Transverse colon (tissue), 4 donors: ENCODE measurements around the gene LRP1B. TPM values are rescaled to one million over a fixed set of nuclear protein-coding genes. Genes with fewer than 3 reads are reported as not detected.

Source experiments
- DNase-seq: peaks from one replicate; pipeline ENCODE4 v3.0.0-alpha.2; 2019
- H3K27ac ChIP-seq, 4 donors: fragments of 200-600 bp; sonication (generic); 2 replicates each; pipeline ENCODE4 v1.5.1; 2016 to 2018; ENCODE audit warnings: inconsistent platforms in 4 of 4
- H3K27me3 ChIP-seq: fragments of 200-600 bp; sonication (generic); 2 replicates; pipeline ENCODE4 v1.5.1; 2017; ENCODE audit warnings: inconsistent platforms
- H3K36me3 ChIP-seq, 4 donors: fragments of 200-600 bp; sonication (generic); 2 replicates each; pipeline ENCODE4 v1.5.1; 2017 to 2019; ENCODE audit warnings: inconsistent platforms in 4 of 4
- H3K4me1 ChIP-seq, 4 donors: fragments of 200-600 bp; sonication (generic); 2 replicates each; pipeline ENCODE4 v1.5.1; 2017 to 2020; ENCODE audit warnings: inconsistent platforms in 4 of 4
- H3K4me3 ChIP-seq, 4 donors: fragments of 200-600 bp; sonication (generic); 1 replicate in 1 of 4; 2 replicates in 3 of 4; pipeline versions ENCODE4 v1.5.1 to v1.6.1; 2017 to 2019; ENCODE audit warnings: inconsistent platforms in 4 of 4
- H3K9me3 ChIP-seq, 2 donors: fragments of 200-600 bp; sonication (generic); 2 replicates each; pipeline ENCODE4 v1.5.1; 2017 to 2019; ENCODE audit warnings: inconsistent platforms in 2 of 2
- EP300 ChIP-seq: sonication (generic); formaldehyde crosslinking; IDR thresholded peaks from one replicate; pipeline ENCODE4 v1.6.1; 2017; ENCODE audit warnings: antibody characterized with exemption, low read depth
- POLR2A ChIP-seq: fragments of 450-650 bp; IDR thresholded peaks from one replicate; pipeline ENCODE4 v1.6.1; 2016; ENCODE audit warnings: antibody characterized with exemption, mild to moderate bottlenecking, moderate library complexity
- POLR2AphosphoS5 ChIP-seq, 3 donors: sonication (generic); formaldehyde crosslinking; IDR thresholded peaks; one replicate each; pipeline ENCODE4 v1.6.1; 2016; ENCODE audit warnings: antibody characterized with exemption in 3 of 3
- WGBS, 2 donors: methylation state at CpG; one replicate each; pipeline ENCODE4 v1.1.5; 2018; ENCODE audit warnings: low coverage in 1 of 2; 5-methylcytosine and 5-hydroxymethylcytosine counted together
- in situ Hi-C, 4 donors: fragments of 200-750 bp; cut with MboI; loops; one replicate each; pipeline versions ENCODE4 v1.15.0 to v1.15.1; 2017; ENCODE audit warnings: low sequenced_read_pairs in 3 of 4, low pct_ligation_motif_present in 1 of 4, low pct_unique_long_range_greater_than_20kb in 1 of 4
- intact Hi-C: fragments of 100-400 bp; cut with DNase I; formaldehyde crosslinking; loops from one replicate; pipeline ENCODE4 v1.15.1; 2023; ENCODE audit warnings: low total_unique reads
- total RNA-seq, 4 donors: library from RNA; depleted of rRNA; stranded (reverse); fragments of >200 nt; gene quantifications; one replicate each; pipeline ENCODE4 v1.1.0, GENCODE V29; 2016
- TF ChIP-seq, protein P1 (sequence below), 5 experiments: fragments of 200-600 bp in 3 of 5; fragments of 450-650 bp in 2 of 5; sonication (generic) in 3 of 5; IDR thresholded peaks; 1 replicate in 2 of 5; 2 replicates in 3 of 5; pipeline ENCODE4 v1.5.1; 2016 to 2017; ENCODE audit warnings: antibody characterized with exemption in 5 of 5, inconsistent platforms in 3 of 5, mild to moderate bottlenecking in 2 of 5, moderate library complexity in 1 of 5

The LRP1B gene
- total RNA-seq, 4 donors from 2014 or later: 0.48 to 5.4 (median 0.82) TPM; not detected in 1

DNA sequence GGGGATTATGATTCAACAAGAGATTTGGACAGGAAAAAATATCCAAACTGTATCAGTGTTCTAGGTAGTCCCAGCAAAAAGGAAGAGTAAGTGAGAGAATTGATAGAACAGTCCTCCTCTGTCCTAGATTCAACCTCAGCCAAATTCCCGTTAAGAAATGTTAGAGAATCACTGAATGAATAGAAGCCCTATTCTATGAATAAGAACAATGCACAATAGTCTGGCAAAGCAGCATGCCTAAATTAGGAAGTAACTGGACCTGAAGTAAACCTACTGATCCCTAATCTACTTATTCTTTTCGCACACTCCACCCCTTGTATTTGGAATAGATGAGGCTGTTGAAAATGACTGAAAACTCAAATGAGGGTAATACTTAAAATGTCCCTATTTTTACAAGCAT is 1665.5 kb downstream of the LRP1B start:
- H3K9me3 ChIP-seq: no peaks in the 10 kb centered on the region
- intact Hi-C loops: no loop called here
- H3K27me3 ChIP-seq: no peaks in the 10 kb centered on the region
- in situ Hi-C loops: no loop called here
- H3K4me3 ChIP-seq: no peak overlapping the region
- TF ChIP-seq EP300: no peak
- TF ChIP-seq, protein P1, sequence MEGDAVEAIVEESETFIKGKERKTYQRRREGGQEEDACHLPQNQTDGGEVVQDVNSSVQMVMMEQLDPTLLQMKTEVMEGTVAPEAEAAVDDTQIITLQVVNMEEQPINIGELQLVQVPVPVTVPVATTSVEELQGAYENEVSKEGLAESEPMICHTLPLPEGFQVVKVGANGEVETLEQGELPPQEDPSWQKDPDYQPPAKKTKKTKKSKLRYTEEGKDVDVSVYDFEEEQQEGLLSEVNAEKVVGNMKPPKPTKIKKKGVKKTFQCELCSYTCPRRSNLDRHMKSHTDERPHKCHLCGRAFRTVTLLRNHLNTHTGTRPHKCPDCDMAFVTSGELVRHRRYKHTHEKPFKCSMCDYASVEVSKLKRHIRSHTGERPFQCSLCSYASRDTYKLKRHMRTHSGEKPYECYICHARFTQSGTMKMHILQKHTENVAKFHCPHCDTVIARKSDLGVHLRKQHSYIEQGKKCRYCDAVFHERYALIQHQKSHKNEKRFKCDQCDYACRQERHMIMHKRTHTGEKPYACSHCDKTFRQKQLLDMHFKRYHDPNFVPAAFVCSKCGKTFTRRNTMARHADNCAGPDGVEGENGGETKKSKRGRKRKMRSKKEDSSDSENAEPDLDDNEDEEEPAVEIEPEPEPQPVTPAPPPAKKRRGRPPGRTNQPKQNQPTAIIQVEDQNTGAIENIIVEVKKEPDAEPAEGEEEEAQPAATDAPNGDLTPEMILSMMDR (IDR thresholded peaks at IDR 0.05): no peak
- TF ChIP-seq POLR2AphosphoS5 (IDR thresholded peaks at IDR 0.05): no peak
- TF ChIP-seq POLR2A: no peak
- no peaks in the 10 kb centered on the region for H3K36me3 ChIP-seq
- DNase-seq: no peak
- no peaks in the 10 kb centered on the region for H3K4me1 ChIP-seq
- H3K27ac ChIP-seq: no peak overlapping the region
- 65 to 73% methylated on average over 1 to 2 of the region's 2 CpGs for WGBS, 2 donors

DNA sequence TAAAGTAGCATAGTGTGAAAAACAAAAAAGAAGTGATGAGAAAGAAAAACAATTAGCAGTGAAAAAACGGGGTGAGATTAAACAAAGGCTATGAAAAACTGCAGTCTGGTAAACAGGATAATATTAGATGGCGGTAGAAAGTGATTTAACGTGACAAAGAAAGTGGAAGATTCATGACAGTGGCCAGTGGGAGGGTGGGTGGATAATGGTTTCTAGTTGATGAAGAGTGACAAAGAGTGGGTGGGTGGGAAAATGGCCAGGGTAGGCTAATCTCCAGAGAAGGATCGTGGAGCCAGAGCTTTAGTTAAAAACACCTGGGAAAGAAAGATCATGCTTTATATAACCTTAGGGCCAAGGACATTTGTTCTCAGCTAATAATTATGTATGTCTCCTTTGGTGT is 1667.8 kb downstream of the LRP1B start:
- 63% methylated on average over 4 of the region's 4 CpGs for WGBS, 2 donors
- no peaks in the 10 kb centered on the region for H3K27me3 ChIP-seq
- TF ChIP-seq EP300 (no peak), POLR2A (no peak), POLR2AphosphoS5 (IDR thresholded peaks at IDR 0.05) (no peak)
- TF ChIP-seq, protein P1 (IDR thresholded peaks at IDR 0.05): no peak
- no peak overlapping the region for H3K4me3 ChIP-seq
- H3K9me3 ChIP-seq: no peaks in the 10 kb centered on the region
- no peak overlapping the region for H3K27ac ChIP-seq
- H3K4me1 ChIP-seq: no peaks in the 10 kb centered on the region
- no peaks in the 10 kb centered on the region for H3K36me3 ChIP-seq
- in situ Hi-C loops: no loop called here
- DNase-seq: no peak
- intact Hi-C loops: loop anchor here (5.0 kb wide), 1 partner anchor 1161 kb away; no protein-coding TSS in a partner anchor

DNA sequence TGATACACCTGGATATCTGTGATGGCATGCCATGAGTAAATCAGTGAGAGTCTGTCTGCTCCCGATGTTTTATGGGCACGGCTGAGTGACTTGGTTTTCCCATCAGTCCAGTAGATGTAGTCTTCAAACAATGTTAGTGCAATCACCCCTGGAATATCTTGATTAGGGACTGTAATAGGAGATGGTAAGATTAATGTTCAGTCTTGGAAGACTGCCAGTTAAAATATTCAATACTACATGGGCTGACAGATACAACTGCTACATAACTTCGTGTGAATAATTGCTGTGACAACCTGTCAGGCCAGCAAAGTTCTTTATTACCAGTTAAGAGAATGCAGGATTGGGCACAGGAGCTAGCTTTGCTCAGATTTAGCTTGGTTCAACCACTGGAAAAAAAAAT is 1673.3 kb downstream of the LRP1B start:
- H3K4me3 ChIP-seq: no peak overlapping the region
- no peak for DNase-seq
- no peaks in the 10 kb centered on the region for H3K27me3 ChIP-seq
- no peaks in the 10 kb centered on the region for H3K4me1 ChIP-seq
- 59 to 73% methylated on average over 3 of the region's 3 CpGs for WGBS, 2 donors
- no peak overlapping the region for H3K27ac ChIP-seq
- no peaks in the 10 kb centered on the region for H3K36me3 ChIP-seq
- TF ChIP-seq POLR2AphosphoS5 (IDR thresholded peaks at IDR 0.05): no peak
- TF ChIP-seq EP300: no peak
- TF ChIP-seq, protein P1 (IDR thresholded peaks at IDR 0.05): no peak
- TF ChIP-seq POLR2A: no peak
- no peaks in the 10 kb centered on the region for H3K9me3 ChIP-seq
- in situ Hi-C loops: no loop called here
- intact Hi-C loops: no loop called here

DNA sequence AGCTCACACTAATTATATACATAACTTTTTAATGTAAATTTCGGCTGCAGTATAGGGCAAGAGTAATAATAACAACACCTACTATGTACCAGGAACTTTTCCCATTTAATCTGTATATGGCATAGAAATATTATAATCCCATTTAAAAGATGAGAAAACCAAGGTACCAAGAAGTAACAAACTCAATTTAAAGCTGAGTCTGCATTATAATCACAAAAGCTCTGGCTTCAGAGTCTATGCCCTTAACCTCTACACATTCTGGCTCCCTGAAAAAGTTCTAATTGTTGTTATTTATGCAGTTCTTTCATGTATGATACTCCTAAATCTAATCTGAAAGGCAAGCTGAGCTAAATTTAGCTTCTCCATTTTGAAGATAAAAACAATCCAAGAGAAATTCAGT is 1675.5 kb downstream of the LRP1B start:
- TF ChIP-seq POLR2AphosphoS5 (IDR thresholded peaks at IDR 0.05): no peak
- TF ChIP-seq, protein P1 (IDR thresholded peaks at IDR 0.05): no peak
- no peak for TF ChIP-seq EP300
- no peak for TF ChIP-seq POLR2A
- H3K4me1 ChIP-seq: no peaks in the 10 kb centered on the region
- DNase-seq: no peak

More for the DNA sequence above, 1675.5 kb downstream of the LRP1B start:
- Histone ChIP-seq H3K36me3 (no peaks in the 10 kb centered on the region), H3K27ac (no peak overlapping the region), H3K27me3 (no peaks in the 10 kb centered on the region), H3K9me3 (no peaks in the 10 kb centered on the region), H3K4me3 (no peak overlapping the region)
- intact Hi-C loops: no loop called here
- in situ Hi-C loops: no loop called here
- 59 to 69% methylated on average over 1 of the region's 1 CpG for WGBS, 2 donors
